H9 (cell line): ENCODE results near the gene ADARB2. TPM values are rescaled to one million over a fixed set of nuclear protein-coding genes. Genes with fewer than 3 reads are reported as not detected.

Source experiments
- DNase-seq: peaks from one replicate; pipeline ENCODE4 v3.0.0-alpha.2; 2017
- H2AFZ ChIP-seq: one replicate; pipeline ENCODE4 v1.6.1; 2013; ENCODE audit warnings: mild to moderate bottlenecking, low read length, control low read depth, moderate library complexity
- H2AK5ac ChIP-seq: 2 replicates; pipeline ENCODE4 v1.6.1; 2013; ENCODE audit warnings: low read length, control low read depth, mixed read lengths; ENCODE audit not compliant: insufficient read length
- H2BK120ac ChIP-seq: one replicate; pipeline ENCODE4 v1.6.1; 2013; ENCODE audit warnings: low read depth, mild to moderate bottlenecking, low read length, control low read depth, inconsistent platforms; ENCODE audit not compliant: poor library complexity, severe bottlenecking
- H2BK12ac ChIP-seq: 2 replicates; pipeline ENCODE4 v1.6.1; 2013; ENCODE audit warnings: low read length, control low read depth, mixed read lengths, low read depth; ENCODE audit not compliant: insufficient read length
- H2BK15ac ChIP-seq: 2 replicates; pipeline ENCODE4 v1.6.1; 2013; ENCODE audit warnings: low read depth, low read length, control low read depth
- H2BK20ac ChIP-seq: one replicate; pipeline ENCODE4 v1.6.1; 2013; ENCODE audit warnings: low read depth, mild to moderate bottlenecking, low read length, control low read depth, inconsistent platforms; ENCODE audit not compliant: poor library complexity, severe bottlenecking
- H2BK5ac ChIP-seq: 2 replicates; pipeline ENCODE4 v1.6.1; 2013; ENCODE audit warnings: low read length, control low read depth, mixed read lengths; ENCODE audit not compliant: insufficient read length
- H3K14ac ChIP-seq: 2 replicates; pipeline ENCODE4 v1.6.1; 2013; ENCODE audit warnings: low read length, control low read depth; ENCODE audit not compliant: insufficient read depth
- H3K18ac ChIP-seq: 2 replicates; pipeline ENCODE4 v1.6.1; 2013; ENCODE audit warnings: low read depth, mild to moderate bottlenecking, mixed read lengths, low read length, control low read depth; ENCODE audit not compliant: insufficient read length
- H3K23ac ChIP-seq: 2 replicates; pipeline ENCODE4 v1.6.1; 2013; ENCODE audit warnings: low read length, control low read depth, mixed read lengths, low read depth; ENCODE audit not compliant: insufficient read length
- H3K23me2 ChIP-seq: 2 replicates; pipeline ENCODE4 v1.6.1; 2013; ENCODE audit warnings: low read depth, mild to moderate bottlenecking, mixed read lengths, low read length, control low read depth; ENCODE audit not compliant: insufficient read length, poor library complexity, severe bottlenecking
- H3K27ac ChIP-seq: 2 replicates; pipeline ENCODE4 v1.5.1; 2013; ENCODE audit warnings: low read length, control low read depth, mixed read lengths, low read depth; ENCODE audit not compliant: insufficient read length
- H3K27me3 ChIP-seq: 2 replicates; pipeline ENCODE4 v1.6.1; 2013; ENCODE audit warnings: low read length, control low read depth, inconsistent platforms; ENCODE audit not compliant: insufficient read depth
- H3K4ac ChIP-seq: 2 replicates; pipeline ENCODE4 v1.6.1; 2013; ENCODE audit warnings: low read depth, mild to moderate bottlenecking, control low read depth, inconsistent platforms, low read length, moderate library complexity
- H3K4me1 ChIP-seq: 2 replicates; pipeline ENCODE4 v1.6.1; 2013; ENCODE audit warnings: low read length, control low read depth, inconsistent platforms; ENCODE audit not compliant: insufficient read depth
- H3K4me2 ChIP-seq: 2 replicates; pipeline ENCODE4 v1.6.1; 2013; ENCODE audit warnings: low read length, control low read depth, mixed read lengths; ENCODE audit not compliant: insufficient read length, insufficient read depth
- H3K56ac ChIP-seq: 2 replicates; pipeline ENCODE4 v1.6.1; 2013; ENCODE audit warnings: low read depth, mild to moderate bottlenecking, mixed read lengths, low read length, control low read depth; ENCODE audit not compliant: insufficient read length
- H3K79me1 ChIP-seq: 2 replicates; pipeline ENCODE4 v1.6.1; 2013; ENCODE audit warnings: low read depth, mild to moderate bottlenecking, moderate library complexity, low read length, control low read depth, inconsistent platforms; ENCODE audit not compliant: insufficient read depth, poor library complexity, severe bottlenecking
- H3K79me2 ChIP-seq: 2 replicates; pipeline ENCODE4 v1.6.1; 2013; ENCODE audit warnings: low read length, control low read depth, inconsistent platforms; ENCODE audit not compliant: insufficient read depth
- H3K9ac ChIP-seq: 2 replicates; pipeline ENCODE4 v1.6.1; 2013; ENCODE audit warnings: low read length, control low read depth, mixed read lengths; ENCODE audit not compliant: insufficient read length; ENCODE audit errors: extremely low read depth
- H3K9me3 ChIP-seq: one replicate; pipeline ENCODE4 v1.6.1; 2013; ENCODE audit warnings: low read depth, low read length, inconsistent platforms; ENCODE audit not compliant: control insufficient read depth
- H3T11ph ChIP-seq: one replicate; pipeline ENCODE4 v1.6.1; 2013; ENCODE audit warnings: mild to moderate bottlenecking, low read length, control low read depth, inconsistent platforms
- H4K20me1 ChIP-seq: one replicate; pipeline ENCODE4 v1.6.1; 2013; ENCODE audit not compliant: control insufficient read depth, insufficient read length, insufficient read depth
- H4K5ac ChIP-seq: 2 replicates; pipeline ENCODE4 v1.6.1; 2013; ENCODE audit warnings: low read depth, mild to moderate bottlenecking, mixed read lengths, low read length, control low read depth; ENCODE audit not compliant: insufficient read length
- H4K8ac ChIP-seq: replicated peaks from 2 replicates; pipeline ENCODE4 v1.6.1; 2013; ENCODE audit warnings: low read length, control low read depth, mixed read lengths, low read depth; ENCODE audit not compliant: insufficient read length
- H4K91ac ChIP-seq: 2 replicates; pipeline ENCODE4 v1.6.1; 2013; ENCODE audit warnings: low read depth, mild to moderate bottlenecking, moderate library complexity, mixed read lengths, low read length, control low read depth; ENCODE audit not compliant: insufficient read length
- H3K27ac Mint-ChIP-seq, 3 experiments: 2 replicates in 2 of 3; 3 replicates in 1 of 3; pipeline ENCODE4 v1.8.0; 2020 to 2021; ENCODE audit warnings: mixed read lengths in 3 of 3, mild to moderate bottlenecking in 1 of 3, moderate library complexity in 1 of 3
- H3K27me3 Mint-ChIP-seq: 2 replicates; pipeline ENCODE4 v1.8.0; 2021; ENCODE audit warnings: low read depth, mild to moderate bottlenecking, moderate library complexity, mixed read lengths
- H3K36me3 Mint-ChIP-seq, 3 experiments: 2 replicates in 2 of 3; 3 replicates in 1 of 3; pipeline ENCODE4 v1.8.0; 2020 to 2021; ENCODE audit warnings: low read depth in 3 of 3, mixed read lengths in 3 of 3; ENCODE audit not compliant: insufficient read depth in 1 of 3
- H3K4me1 Mint-ChIP-seq, 2 experiments: 2 replicates each; pipeline ENCODE4 v1.8.0; 2020; ENCODE audit warnings: mixed read lengths in 2 of 2
- H3K4me3 Mint-ChIP-seq, 2 experiments: 2 replicates in 1 of 2; 3 replicates in 1 of 2; pipeline ENCODE4 v1.8.0; 2020 to 2021; ENCODE audit warnings: mild to moderate bottlenecking in 2 of 2, mixed read lengths in 2 of 2, moderate library complexity in 1 of 2
- H3K9me3 Mint-ChIP-seq, 2 experiments: 2 replicates in 1 of 2; 3 replicates in 1 of 2; pipeline ENCODE4 v1.8.0; 2020; ENCODE audit warnings: mild to moderate bottlenecking in 2 of 2, mixed read lengths in 2 of 2, moderate library complexity in 1 of 2
- CTCF ChIP-seq: fragments of 200-600 bp; sonication (generic); conservative IDR thresholded peaks from 3 replicates; pipeline ENCODE4 v1.8.0; 2021; ENCODE audit warnings: antibody characterized with exemption, mild to moderate bottlenecking
- WGBS: extraction: QIAGEN DNeasy Blood & Tissue Kit; methylation state at CpG from one replicate; pipeline ENCODE4 v1.1.7; 2013; ENCODE audit warnings: missing lambda C conversion rate, low lambda C conversion rate, mixed read lengths; ENCODE audit not compliant: insufficient read length; ENCODE audit errors: extremely low coverage; 5-methylcytosine and 5-hydroxymethylcytosine counted together
- total RNA-seq: library from RNA; stranded (reverse); gene quantifications from 2 replicates; pipeline ENCODE4 v1.2.1, GENCODE V29; 2021

Gene ADARB2
- total RNA-seq, 1 experiment from 2014 or later = 0.87 TPM

- Histone ChIP-seq H4K8ac (no peak overlapping the region), H3K23me2 (no peaks in the 10 kb centered on the region), H4K91ac (no peak overlapping the region), H3K56ac (no peak overlapping the region), H2AFZ (no peak overlapping the region), H2AK5ac (no peak overlapping the region), H3T11ph (no peak overlapping the region), H2BK20ac (no peak overlapping the region), H3K4me1 (no peaks in the 10 kb centered on the region), H3K27ac (no peak overlapping the region), H3K23ac (no peak overlapping the region), H2BK120ac (no peak overlapping the region), H3K79me2 (no peaks in the 10 kb centered on the region), H4K5ac (no peak overlapping the region), H3K18ac (peak overlapping the region; percentile 15), H3K4ac (no peak overlapping the region), H3K9me3 (no peaks in the 10 kb centered on the region), H2BK5ac (no peak overlapping the region), H2BK12ac (no peak overlapping the region), H3K4me2 (no peak overlapping the region), H2BK15ac (no peak overlapping the region), H3K27me3 (no peaks in the 10 kb centered on the region), H3K14ac (no peak overlapping the region), H3K9ac (no peak overlapping the region), H4K20me1 (no peaks in the 10 kb centered on the region), H3K79me1 (no peaks in the 10 kb centered on the region)
- H3K4me3 Mint-ChIP-seq = no peak overlapping the region
- peaks cover 17 to 20% of the 10 kb centered on the region in 2 experiments for H3K4me1 Mint-ChIP-seq
- peaks cover 10% of the 10 kb centered on the region for H3K27me3 Mint-ChIP-seq
- H3K27ac Mint-ChIP-seq = no peak overlapping the region
- no peak for DNase-seq
- no peak for TF ChIP-seq CTCF
- H3K9me3 Mint-ChIP-seq = no peaks in the 10 kb centered on the region; a peak in 2 of 5 replicates
- WGBS = no CpG with 5 or more reads among the region's 4 CpGs
- no peaks in the 10 kb centered on the region for H3K36me3 Mint-ChIP-seq
Measured at GRCh38 chr10:1345368-1345767, 392.0 kb downstream of the ADARB2 start.
